NOMO-1 treated with dmso at 0.1 percent for 144 hours (cell line): ENCODE measurements around the gene STRA8.

Source experiments
- DNase-seq: peaks from one replicate; lab custom pipeline; 2025; ENCODE audit not compliant: unreplicated experiment; lab: John Stamatoyannopoulos, UW

Gene STRA8

DNA sequence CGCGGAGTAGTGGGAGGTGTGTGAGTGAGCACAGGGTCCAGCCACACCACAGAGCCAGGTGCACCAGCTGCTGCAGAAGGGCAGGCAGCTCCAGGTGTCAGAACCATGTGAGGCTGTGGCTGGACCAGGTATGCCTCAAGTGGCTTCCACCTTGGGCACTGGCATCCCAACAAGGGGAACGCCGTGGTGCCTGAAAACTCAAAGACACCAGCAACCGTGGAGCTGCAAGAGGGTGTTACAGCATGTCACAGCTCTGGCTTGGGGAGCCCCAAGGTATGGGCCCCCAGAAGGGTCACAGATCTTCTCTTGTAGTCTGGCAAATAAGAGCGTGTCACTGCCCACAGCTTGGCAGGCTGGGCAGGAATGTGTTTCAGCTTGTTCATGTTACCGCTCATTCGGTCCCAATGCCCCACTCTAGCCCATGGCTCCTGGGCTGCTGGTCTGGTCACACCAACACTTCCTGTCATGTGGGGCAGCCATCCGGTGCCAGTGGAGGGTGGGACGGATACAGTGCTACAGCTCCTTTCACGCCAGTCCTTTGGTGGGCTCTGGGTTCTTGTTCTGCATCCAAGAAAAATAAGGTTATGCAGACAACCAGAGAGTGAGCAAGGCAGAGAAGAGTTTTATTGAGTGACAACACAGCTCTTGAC, 29.8 kb downstream of the STRA8 start:
- no peak for DNase-seq

DNA sequence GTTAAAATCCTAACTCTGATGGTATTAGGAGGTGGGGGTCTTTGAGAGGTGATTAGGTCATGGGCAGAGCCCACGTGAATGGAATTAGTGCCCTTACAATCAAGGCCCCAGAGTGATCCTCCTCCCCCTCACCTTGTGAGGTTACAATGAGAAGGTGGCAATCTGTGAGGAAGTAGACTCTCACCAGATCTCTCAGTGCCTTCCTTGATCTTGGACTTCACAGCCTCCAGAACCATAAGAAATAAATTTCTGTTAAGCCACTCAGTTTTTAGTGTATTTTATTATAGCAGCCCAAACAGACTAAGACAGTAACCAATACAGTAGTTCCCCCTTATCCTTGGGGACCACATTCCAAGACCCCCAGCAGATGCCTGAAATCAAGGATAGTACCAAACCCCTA, 32.0 kb downstream of the STRA8 start:
- DNase-seq: no peak

DNA sequence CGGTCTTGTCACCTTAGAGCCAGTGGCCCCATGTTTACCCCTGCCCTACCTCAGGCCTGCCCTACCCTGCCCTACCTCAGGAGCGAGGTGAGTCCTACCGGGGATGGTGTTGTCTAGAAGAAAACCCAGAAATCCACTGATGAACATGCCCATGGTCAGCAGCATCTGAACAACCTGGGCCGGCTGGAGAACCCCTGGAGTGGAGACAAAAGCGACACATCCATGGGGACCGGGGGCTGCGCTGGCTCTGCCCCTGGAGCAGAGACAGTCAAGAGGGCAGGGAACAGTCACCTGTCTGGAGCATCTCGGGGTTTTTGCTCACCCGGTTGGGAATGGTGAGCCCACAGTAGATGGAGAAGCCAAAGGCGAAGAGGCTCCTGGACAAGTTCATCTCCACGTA, 36.3 kb downstream of the STRA8 start:
- DNase-seq: no peak

DNA sequence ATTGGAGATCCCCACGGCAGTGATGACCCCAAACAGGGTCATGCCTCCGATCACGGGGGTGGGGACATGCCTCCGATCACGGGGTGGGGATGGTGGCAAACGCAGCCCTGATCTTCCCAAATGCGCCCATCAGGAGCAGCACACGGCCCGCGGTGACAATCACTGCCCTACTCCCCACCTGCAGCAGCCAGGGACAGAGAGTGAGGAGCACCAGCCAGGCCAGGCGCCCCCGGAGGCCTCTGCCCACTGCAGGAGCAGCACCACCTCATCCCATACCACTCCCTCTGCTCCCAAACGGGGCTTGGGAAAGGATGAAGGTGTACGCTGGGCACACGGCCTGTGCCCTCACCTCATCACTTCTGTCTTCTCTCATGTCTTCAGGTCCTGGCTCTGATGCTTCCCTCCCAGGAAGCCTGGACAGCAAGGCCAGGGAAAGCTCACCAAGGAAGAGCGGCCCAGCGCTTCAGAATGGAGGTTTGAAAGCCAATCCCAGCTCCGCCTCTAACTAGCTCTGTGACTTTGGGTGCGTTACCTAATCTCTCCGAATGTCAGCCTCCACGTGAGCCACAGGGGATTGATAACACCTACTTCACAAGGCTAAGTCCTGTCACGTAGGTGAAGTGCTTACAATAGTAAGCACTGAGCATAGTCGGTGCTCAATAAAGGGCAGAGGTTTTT, 37.1 kb downstream of the STRA8 start:
- DNase-seq: no peak

DNA sequence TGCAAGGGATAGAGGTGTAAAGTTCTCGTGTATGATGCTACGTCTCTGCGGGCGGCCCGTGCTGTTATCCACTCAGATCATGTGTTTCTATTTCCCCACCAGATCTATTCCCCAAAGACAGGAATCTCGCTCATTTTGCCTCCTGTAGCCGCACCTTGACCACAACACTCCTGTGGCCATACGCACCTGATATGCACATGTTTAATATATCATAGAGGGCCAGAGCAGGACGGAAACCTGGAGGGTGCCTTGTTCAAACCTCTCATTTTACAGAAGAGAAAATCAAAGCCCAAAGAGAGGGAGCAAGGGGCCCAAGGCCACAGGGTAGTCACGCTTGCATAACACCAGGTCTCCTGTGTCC, 37.6 kb downstream of the STRA8 start:
- no peak for DNase-seq

DNA sequence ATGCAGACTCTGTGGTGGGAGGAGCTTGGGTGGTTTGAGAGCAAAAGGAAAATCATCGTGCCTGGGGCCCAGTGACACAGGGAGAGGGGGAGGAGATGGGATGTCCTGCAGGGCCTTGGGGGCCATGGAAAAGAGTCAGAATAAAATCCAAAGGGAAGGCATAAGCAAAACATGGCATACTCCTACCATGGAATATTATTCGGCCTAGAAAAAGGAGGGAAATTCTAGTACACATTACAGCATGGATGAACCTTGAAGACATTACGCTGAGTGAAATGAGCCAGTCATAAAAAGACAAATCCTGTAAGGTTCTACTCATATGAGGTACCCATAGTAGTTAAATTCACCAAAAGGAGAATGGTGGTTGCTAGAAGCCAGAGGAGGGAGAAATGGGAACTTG, 38.7 kb downstream of the STRA8 start:
- no peak for DNase-seq

DNA sequence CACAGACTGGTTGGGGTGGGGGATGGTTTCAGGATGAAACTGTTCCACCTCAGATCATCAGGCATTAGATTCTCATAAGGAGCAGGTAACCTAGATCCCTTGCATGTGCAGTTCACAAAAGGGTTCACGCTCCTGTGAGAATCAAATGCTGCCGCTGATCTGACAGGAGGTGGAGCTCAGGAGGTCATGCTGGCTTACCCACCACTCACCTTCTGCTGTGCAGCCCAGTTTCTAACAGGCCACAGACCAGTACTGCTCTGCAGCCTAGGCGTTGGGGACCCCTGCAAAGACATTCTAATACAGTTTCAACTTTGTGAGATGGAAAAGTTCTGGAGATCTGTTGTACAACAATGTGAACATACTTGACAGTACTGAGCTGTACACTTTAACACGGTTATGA, 39.9 kb downstream of the STRA8 start:
- no peak for DNase-seq

DNA sequence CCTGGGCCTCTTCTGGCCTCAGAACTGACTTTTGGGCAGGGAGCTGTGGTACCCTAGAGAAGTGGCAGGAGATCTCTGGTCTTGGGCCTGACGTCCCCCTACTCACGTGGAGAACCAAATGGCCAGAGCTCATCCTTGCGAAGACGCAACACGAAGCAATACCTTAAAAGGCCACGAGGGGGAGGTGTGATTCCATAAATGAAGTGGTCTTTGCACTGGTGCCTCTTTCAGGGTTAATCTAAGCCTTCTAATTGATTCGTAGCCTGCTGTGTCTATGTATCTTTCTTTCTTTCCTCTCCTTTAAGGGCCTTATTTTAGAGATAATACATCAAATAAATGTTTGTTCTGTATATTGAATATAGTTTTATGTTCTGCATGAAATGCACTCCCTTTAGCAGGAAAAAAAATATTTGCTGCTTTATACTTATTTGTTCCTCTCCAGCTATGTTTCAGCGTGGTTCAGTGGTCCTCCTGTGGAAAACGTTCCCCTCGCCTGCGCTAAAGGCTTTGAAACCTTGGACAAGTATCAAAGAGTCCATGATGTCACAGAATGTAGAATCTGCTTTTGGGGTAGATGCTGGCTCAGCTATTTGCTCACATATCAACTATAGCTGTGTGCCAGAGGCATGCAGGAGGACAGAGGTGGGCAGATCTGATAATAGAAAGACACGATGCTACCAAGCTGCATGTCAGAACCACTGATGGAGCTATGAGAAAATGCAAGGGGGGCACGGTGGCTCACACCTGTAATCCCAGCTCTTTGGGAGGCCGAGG, 41.0 kb downstream of the STRA8 start:
- no peak for DNase-seq

DNA sequence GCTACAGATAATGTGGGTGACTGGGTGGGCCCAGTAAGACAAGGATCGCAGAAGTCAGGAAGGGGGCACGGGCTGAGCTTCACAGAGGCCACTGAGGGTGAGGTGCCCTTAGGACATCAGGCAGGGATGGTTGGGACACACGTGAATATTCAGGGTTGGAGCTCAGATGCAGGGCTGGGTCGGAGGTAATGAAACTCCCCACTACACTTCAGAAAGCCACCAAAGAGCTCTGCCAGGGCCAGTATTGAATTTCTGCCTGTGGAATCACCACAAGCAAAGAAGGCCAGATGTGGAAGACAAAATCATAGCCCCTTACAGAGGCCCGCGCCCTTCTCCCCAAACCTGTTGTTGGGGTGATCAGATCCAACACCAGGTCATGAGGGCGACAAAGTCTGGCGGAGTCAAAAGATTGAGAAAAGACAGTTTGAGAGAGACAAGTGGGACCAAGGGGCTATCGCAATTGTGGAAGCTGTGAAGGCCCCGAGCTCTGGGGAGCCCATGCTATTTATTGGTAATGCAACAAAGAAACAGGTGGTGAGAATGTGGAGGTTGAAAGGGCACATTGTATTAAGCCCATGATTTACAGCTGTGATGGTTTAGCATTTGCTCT, 42.4 kb downstream of the STRA8 start:
- DNase-seq: no peak

DNA sequence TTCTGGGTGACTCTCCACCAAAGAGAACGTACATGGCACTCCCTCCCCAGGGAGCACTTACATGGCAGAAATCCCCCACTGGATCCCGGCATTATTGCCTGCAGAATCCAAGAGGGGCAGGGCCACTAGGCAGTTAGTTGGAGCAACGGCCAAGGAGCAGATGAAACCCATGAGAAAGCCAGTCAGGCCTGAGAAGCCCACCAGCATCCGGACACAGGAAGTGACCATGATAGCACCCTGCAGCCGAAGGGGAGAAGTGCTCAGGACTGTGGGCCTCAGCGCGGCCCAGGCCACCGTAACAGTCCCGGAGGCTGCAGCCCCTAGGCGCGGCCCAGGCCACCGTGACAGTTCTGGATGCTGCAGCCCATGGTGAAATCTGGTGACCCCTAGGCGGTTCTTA, 43.5 kb downstream of the STRA8 start:
- DNase-seq: no peak

DNA sequence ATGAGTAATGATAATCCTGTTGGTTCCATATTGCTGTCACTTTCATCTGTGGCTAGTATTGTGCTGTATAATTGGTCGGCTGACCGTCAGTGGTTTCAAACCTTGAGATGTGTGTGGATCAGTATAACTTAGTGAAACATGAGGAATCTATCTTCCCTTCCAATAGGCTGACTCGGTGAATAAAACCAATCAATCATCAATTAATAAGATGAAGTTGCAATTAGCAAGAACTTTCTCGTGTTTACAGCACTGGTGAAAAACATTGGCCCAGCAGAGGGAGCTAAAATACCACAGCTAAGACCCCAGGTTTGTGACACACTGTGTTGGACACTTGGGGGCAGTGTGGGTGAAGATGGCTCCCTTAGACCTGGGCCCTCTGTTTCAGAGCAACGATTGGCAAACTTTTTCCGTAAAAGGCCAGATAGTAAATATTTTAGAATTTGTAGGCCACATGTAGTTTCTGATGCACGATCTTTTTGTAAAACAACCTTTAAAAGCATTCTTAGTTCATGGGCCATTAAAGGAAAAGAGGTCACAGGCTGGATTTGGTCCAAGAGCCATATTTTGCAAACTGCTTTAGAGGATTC, 47.8 kb downstream of the STRA8 start:
- no peak for DNase-seq

DNA sequence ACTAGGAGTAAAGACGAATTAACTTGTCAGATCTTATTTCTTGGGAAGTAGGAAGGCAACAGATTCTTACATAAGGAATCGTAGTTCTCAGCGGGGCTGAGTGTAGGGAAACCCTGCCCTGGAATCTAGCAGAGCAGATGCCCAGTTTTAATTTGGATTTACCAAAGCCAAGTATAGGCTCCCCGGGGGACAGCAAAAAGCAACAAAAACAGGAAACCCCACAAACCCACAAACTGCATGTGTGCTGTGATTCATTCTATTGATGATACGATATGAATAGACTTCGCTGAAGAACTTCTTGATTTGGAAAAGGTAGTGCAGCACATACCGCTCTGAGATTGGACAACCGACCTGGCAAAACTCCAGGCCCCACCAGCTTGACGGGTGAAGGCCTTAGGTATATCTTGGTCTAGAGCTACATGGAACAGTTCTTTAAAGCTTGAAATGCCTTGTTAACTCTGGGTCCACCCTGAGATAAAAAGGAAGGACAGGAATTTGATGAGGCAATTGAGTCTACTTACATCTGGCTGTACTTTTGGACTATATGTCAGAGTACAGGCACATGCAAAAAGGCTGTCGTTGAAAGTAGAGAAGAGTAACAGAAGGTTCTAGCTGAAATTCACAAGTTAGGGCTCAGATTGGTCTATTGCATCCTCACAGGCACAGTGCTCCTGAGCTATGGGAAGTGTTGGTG, 49.1 kb downstream of the STRA8 start:
- no peak for DNase-seq

DNA sequence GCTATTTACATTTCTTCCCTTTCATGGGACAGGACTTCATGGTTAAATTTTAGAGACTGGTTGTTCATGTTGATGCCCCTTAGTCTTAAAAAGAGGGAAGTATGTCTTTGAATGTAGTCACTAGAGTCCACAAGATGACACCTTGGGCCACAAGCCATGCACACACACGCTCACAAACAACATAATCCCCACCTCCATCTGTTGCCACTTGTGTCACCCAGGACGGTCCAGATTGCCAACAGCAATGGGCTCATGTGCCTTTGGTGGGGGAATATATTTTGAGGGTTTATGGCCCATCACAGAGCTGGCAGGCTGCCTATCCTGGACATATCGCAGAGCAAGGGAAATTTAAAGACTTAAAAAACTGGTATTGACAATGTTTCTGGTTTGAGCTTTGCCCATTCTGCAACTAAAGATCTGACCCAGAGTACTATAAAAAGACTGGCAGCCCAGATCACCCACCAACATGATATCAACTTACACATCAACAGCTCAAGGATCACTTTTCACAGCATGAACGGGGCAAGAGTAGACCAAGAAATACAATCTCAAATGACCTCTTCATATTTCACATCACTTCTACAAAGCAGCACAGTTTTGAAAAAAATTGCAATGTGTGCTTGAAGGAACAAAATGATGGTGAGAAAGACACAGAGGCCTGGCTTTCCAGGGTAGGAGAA, 50.5 kb downstream of the STRA8 start:
- no peak for DNase-seq

DNA sequence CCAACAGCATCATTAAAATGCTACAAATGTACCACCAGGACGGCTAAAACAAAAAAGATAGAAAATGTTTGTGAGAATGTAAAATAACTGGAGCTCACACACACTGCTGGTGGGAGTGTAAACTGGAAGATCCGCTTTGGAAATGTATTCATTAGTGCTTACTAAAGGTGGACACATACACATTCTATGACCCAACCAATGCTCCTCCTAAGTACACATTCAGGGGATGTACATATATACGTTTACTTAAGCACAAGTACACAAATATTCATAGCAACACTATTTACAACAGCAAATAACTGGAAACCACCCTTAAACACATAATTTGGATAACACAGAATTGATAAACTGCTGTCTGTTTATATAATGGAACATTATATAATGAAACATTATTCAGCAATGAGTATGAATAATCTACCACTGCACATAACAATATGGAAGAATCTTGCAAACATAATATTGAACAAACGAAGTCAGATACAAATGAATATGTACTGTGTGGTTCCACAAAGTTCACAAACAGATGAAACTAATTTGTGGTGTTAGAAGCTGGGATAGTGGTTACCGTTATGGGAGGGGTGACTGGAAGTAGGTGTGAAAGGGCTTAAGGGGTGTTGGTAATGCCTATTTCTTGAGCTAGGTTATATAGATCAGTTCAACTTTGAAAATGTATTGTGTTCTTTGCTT, 52.1 kb downstream of the STRA8 start:
- DNase-seq: no peak

DNA sequence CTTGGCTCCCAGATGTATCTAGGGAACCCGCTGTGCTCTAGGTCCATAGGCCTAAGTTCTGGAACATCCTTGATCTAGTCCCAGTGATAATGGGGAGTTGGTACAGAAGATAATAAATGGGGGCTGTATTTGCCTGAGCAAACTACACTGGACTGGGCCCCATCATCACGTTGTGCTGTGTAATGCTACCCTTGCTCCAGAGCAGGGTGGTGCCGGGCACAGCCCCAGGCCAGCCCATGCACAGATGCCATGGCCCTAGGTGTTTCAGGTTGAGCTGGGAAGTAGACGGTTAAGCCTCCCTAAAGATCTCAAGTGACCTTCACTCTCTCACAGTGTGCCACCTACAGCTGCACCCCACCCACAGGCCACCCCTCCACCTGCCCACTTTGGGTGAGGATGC, 53.2 kb downstream of the STRA8 start:
- no peak for DNase-seq

DNA sequence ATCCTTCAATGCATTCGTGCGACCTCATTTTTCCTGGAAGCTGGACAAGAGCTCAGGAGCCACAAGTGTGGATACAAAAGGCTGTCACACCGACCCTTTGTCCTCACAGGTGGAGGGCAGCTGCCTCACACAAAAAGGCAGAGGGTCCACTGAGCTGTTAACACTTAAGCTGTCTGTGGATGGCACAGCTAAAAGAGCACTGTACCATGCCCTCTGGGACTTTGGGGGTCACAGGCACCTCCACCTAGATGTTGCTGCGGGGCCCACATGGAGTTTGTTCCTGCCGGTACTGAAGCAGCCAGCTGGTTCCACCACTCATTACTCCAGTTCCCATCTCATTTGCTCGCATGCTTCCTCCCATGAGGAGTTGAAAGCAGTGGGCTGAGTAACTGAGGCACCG, 57.0 kb downstream of the STRA8 start:
- no peak for DNase-seq

DNA sequence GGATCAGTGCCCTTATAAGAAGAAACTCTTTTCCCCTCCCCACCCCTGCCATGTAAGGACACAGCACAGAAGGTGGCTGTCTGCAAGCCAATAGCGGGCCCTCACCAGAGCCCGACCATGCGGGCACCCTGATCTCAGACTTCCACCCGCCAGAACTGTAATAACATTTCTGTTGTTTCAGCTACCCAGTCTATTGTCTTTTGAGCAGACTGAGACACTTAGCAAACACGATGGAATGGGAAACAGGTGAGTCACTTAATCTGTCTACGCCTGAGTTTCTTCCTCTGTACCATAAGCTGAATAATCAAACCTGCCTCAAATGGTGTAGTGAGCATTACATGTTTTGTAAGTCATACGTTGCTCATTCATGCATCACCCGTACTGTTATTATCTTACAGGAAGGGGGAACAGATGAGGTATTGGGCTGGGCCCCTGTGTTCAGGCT, 58.2 kb downstream of the STRA8 start:
- DNase-seq: no peak

DNA sequence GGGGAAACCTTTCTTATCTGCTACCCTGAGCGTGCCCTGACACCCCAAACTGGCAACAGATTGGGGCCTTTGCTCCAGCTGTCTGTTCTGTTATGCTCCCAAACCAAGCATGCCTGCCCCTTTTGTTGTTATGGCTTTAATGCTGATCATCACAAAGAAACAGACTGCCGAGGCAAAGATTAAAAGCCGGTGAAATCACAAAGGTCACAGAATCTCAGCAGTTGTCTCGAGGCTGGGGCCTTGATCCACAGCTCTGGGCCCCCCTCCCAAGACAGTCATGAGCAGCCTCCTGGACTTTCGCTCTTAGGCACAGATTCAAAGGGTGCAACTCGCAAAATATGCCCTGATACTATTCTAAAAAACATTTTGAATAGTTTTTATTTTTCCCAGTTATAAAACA, 65.6 kb downstream of the STRA8 start:
- no peak for DNase-seq

DNA sequence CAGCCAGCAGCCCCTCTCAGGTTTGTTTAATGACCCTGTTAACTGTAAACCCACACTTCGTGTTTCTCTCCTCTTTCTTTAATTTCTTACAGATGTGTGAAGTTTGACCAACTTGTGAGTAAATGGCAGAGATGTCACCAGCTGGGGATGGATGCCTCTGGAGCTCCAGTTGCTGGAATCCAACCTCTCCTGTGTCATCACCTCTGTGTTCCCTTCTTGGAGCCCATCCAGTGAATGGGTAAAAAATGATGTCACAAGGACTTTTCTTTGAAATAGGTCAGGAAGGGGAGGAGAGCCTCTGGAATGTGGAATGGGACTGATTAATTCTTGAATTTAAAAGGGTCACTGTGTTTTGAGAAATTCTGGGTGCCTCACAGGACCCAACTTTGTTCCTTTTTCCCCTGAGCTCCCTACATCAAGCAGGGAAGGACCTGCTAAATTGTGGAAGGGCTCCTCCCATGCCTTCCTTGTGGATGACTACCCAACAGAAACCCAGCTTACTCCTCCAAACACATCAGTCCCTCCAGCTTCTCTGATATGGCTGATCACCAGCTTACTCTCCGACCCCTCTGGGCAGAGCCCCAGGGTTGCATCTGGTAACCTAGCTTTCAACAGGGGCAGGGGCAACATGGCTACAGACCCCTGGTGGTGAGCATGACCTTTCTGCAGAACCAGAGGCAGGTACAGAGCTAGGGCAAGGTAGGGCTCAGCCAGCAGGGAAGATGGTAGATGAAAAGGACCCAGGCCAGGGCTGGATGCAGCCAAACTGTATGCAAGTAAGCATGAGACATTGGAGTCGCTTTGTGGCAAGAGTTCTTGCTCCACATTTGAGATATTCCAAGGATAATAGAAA, 67.5 kb downstream of the STRA8 start:
- DNase-seq: no peak
